Uterus (tissue), 2 donors: Measurements from ENCODE around the gene TANGO6.

Source experiments
- CTCF ChIP-seq, 4 experiments: fragments of 200-600 bp in 2 of 4; fragments of 450-650 bp in 2 of 4; sonication (generic) in 2 of 4; IDR thresholded peaks; one replicate each; pipeline ENCODE4 v1.5.1; 2016 to 2019; ENCODE audit warnings: antibody characterized with exemption in 4 of 4, mild to moderate bottlenecking in 2 of 4, moderate library complexity in 1 of 4
- POLR2A ChIP-seq, 2 donors: fragments of 450-650 bp; IDR thresholded peaks; one replicate each; pipeline ENCODE4 v1.6.1; 2016; ENCODE audit warnings: antibody characterized with exemption in 2 of 2, mild to moderate bottlenecking in 1 of 2, moderate library complexity in 1 of 2

- TF ChIP-seq CTCF (IDR thresholded peaks at IDR 0.05): no peak
- TF ChIP-seq POLR2A (IDR thresholded peaks at IDR 0.05): no peak
Measured at GRCh38 chr16:69013991-69014390, 170.7 kb downstream of the TANGO6 start.
